ENCODE results near the gene NLRP3.
"Not testable (repeated sequence)": the region's sequence is repeated elsewhere in the genome, so short reads cannot be mapped to it uniquely, and the experiment has no call there.

- TF ChIP-seq CTCF (IDR thresholded peaks at IDR 0.05); ZFX (IDR thresholded peaks at IDR 0.05; ENCODE audit: borderline replicate concordance): not testable (repeated sequence)
Observed at GRCh38 chr1:247395075-247395474, 20.9 kb upstream of the NLRP3 start.
